Fibroblast of lung (primary cell): ENCODE results near the gene PPP1CC. TPM values are rescaled to one million over a fixed set of nuclear protein-coding genes. Genes with fewer than 3 reads are reported as not detected.
A peak's percentile ranks its signal among the peaks of the same experiment; 100 is the strongest.

ENCODE experiments used
- DNase-seq, 2 donors: peaks; one replicate each; pipeline versions ENCODE4 v3.0.0 to v3.0.0-alpha.2; 2010; ENCODE audit warnings: low read depth in 2 of 2
- H2AFZ ChIP-seq: 2 replicates; pipeline ENCODE4 v1.5.1; 2012; ENCODE audit warnings: low read length, control low read depth, inconsistent platforms
- H3K27ac ChIP-seq: 2 replicates; pipeline ENCODE4 v1.5.1; 2011; ENCODE audit warnings: low read length, control low read depth; ENCODE audit not compliant: insufficient read depth
- H3K27me3 ChIP-seq: 2 replicates; pipeline ENCODE4 v1.5.1; 2011; ENCODE audit warnings: mild to moderate bottlenecking, low read length; ENCODE audit not compliant: control insufficient read depth, insufficient read depth
- H3K36me3 ChIP-seq: 2 replicates; pipeline ENCODE4 v1.5.1; 2011; ENCODE audit warnings: low read length; ENCODE audit not compliant: control insufficient read depth, insufficient read depth
- H3K4me1 ChIP-seq: 2 replicates; pipeline ENCODE4 v1.5.1; 2011; ENCODE audit warnings: low read length; ENCODE audit not compliant: control insufficient read depth, insufficient read depth; ENCODE audit errors: extremely low read depth
- H3K4me2 ChIP-seq: 2 replicates; pipeline ENCODE4 v1.5.1; 2011; ENCODE audit warnings: low read length, control low read depth; ENCODE audit not compliant: insufficient read depth; ENCODE audit errors: extremely low read depth
- H3K4me3 ChIP-seq, 4 experiments: fragments of 200-600 bp in 1 of 4; sonication (generic) in 1 of 4; replicated peaks in 1 of 4; 2 replicates each; pipeline ENCODE4 v1.5.1; 2011 to 2016; ENCODE audit warnings: low read length in 4 of 4, low read depth in 3 of 4, mild to moderate bottlenecking in 3 of 4, control low read depth in 2 of 4, inconsistent platforms in 1 of 4, mixed read lengths in 1 of 4; ENCODE audit not compliant: insufficient read depth in 1 of 4; ENCODE audit errors: control extremely low read depth in 1 of 4
- H3K79me2 ChIP-seq: 2 replicates; pipeline ENCODE4 v1.5.1; 2012; ENCODE audit warnings: mild to moderate bottlenecking, low read length, inconsistent platforms; ENCODE audit not compliant: control insufficient read depth, insufficient read depth
- H3K9ac ChIP-seq: 2 replicates; pipeline ENCODE4 v1.5.1; 2011; ENCODE audit warnings: mild to moderate bottlenecking, low read length, control low read depth; ENCODE audit not compliant: insufficient read depth
- H3K9me3 ChIP-seq: 2 replicates; pipeline ENCODE4 v1.5.1; 2012; ENCODE audit warnings: low read depth, low read length; ENCODE audit not compliant: control insufficient read depth, insufficient read depth
- H4K20me1 ChIP-seq: 2 replicates; pipeline ENCODE4 v1.5.1; 2011; ENCODE audit warnings: low read length; ENCODE audit not compliant: control insufficient read depth, insufficient read depth; ENCODE audit errors: extremely low read depth
- EZH2 ChIP-seq: IDR thresholded peaks from 2 replicates; pipeline ENCODE4 v1.5.1; 2012; ENCODE audit warnings: low read length, control low read depth, mild to moderate bottlenecking; ENCODE audit errors: missing control alignments
- polyA plus RNA-seq, 2 donors: library from polyadenylated mRNA; depleted of rRNA in 1 of 2; stranded (reverse) in 1 of 2; unstranded in 1 of 2; fragments of >200 nt; gene quantifications; 2 replicates each; pipeline ENCODE4 v1.2.1, GENCODE V29; 2011 to 2012; ENCODE audit warnings: missing spikeins in 1 of 2
- total RNA-seq: library from RNA; depleted of rRNA; stranded (reverse); fragments of >200 nt; gene quantifications from 2 replicates; pipeline ENCODE4 v1.2.1, GENCODE V29; 2014
- TF ChIP-seq, protein P1 (sequence below), 2 donors: IDR thresholded peaks in 1 of 2; conservative IDR thresholded peaks in 1 of 2; 1 replicate in 1 of 2; 2 replicates in 1 of 2; pipeline ENCODE4 v1.5.1; 2011 to 2012; ENCODE audit warnings: low read length in 2 of 2, control low read depth in 1 of 2, inconsistent platforms in 1 of 2, low read depth in 1 of 2, mild to moderate bottlenecking in 1 of 2

Gene PPP1CC
- total and polyA plus RNA-seq, 2 donors (not counting 1 experiment from before 2014, with no cell fraction given), result 110 to 112 TPM

DNA sequence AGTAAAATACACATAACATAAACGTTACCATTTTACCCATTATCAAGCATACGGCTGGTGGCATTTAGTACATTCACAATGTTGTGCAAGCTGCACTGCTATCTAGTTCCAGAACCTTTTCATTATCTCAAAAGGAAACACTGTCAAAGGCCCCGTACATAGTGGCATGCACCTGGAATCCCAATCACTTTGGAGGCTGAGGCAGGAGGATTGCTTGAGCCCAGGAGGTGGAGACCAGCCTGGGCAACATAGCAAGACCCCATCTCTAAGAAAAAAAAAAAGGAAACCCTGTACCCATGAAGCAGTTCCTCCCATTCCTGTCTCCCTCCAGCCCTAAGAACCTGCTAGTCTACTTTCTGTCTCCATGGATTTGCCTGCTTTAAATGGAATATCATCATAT is 46.4 kb downstream of the PPP1CC start:
- no peaks in the 10 kb centered on the region for H3K9me3 ChIP-seq
- no peaks in the 10 kb centered on the region for H3K4me1 ChIP-seq
- H3K36me3 ChIP-seq, result no peaks in the 10 kb centered on the region
- H2AFZ ChIP-seq, result no peak overlapping the region
- no peak overlapping the region for H3K9ac ChIP-seq
- no peaks in the 10 kb centered on the region for H3K27me3 ChIP-seq
- H4K20me1 ChIP-seq, result no peaks in the 10 kb centered on the region
- DNase-seq, result no peak
- no peak overlapping the region for H3K27ac ChIP-seq
- TF ChIP-seq, protein P1, sequence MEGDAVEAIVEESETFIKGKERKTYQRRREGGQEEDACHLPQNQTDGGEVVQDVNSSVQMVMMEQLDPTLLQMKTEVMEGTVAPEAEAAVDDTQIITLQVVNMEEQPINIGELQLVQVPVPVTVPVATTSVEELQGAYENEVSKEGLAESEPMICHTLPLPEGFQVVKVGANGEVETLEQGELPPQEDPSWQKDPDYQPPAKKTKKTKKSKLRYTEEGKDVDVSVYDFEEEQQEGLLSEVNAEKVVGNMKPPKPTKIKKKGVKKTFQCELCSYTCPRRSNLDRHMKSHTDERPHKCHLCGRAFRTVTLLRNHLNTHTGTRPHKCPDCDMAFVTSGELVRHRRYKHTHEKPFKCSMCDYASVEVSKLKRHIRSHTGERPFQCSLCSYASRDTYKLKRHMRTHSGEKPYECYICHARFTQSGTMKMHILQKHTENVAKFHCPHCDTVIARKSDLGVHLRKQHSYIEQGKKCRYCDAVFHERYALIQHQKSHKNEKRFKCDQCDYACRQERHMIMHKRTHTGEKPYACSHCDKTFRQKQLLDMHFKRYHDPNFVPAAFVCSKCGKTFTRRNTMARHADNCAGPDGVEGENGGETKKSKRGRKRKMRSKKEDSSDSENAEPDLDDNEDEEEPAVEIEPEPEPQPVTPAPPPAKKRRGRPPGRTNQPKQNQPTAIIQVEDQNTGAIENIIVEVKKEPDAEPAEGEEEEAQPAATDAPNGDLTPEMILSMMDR (conservative IDR thresholded peaks at IDR 0.05 in 1 of 2, IDR thresholded peaks at IDR 0.05 in 1 of 2; ENCODE audit: low read depth in 1 of 2, low read length in 2 of 2), result no peak
- TF ChIP-seq EZH2, result no peak
- H3K4me3 ChIP-seq, result no peak overlapping the region
- no peaks in the 10 kb centered on the region for H3K79me2 ChIP-seq
- no peak overlapping the region for H3K4me2 ChIP-seq

DNA sequence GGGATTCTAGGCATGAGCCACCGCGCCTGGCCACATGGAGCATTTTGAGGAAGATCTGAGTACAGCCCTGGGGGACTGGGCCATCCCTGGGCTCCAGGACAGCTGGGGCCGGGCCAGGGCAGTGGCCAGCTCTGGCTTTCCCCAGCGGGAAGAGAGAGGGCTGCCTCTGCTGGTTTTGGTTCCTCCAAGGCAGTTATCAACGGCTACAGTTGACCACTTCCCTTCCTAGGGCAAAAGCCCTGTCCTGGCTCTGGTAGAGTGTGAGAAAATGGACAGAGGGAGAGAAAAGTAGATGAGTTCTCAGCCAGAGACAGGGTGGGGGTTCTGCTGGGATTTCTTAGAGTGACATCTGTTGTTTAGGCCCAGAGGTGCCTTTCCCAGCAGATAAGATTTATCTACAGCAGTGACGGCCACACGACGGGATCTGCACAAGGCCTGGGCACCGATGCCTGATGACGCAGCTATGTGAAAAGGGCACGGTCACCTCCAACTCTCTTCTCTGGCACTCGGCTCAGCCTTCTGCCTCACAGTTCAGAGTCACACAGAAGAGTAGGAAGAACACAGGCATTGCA is 48.3 kb downstream of the PPP1CC start:
- Histone ChIP-seq H3K4me2 (no peak overlapping the region), H3K27me3 (no peaks in the 10 kb centered on the region), H3K9me3 (no peaks in the 10 kb centered on the region), H3K4me3 (no peak overlapping the region), H2AFZ (no peak overlapping the region), H4K20me1 (no peaks in the 10 kb centered on the region), H3K9ac (no peak overlapping the region), H3K27ac (no peak overlapping the region), H3K36me3 (no peaks in the 10 kb centered on the region), H3K4me1 (no peaks in the 10 kb centered on the region), H3K79me2 (no peaks in the 10 kb centered on the region)
- DNase-seq, result no peak
- no peak for TF ChIP-seq EZH2
- TF ChIP-seq, protein P1 (conservative IDR thresholded peaks at IDR 0.05 in 1 of 2, IDR thresholded peaks at IDR 0.05 in 1 of 2; ENCODE audit: low read depth in 1 of 2, low read length in 2 of 2), result no peak

DNA sequence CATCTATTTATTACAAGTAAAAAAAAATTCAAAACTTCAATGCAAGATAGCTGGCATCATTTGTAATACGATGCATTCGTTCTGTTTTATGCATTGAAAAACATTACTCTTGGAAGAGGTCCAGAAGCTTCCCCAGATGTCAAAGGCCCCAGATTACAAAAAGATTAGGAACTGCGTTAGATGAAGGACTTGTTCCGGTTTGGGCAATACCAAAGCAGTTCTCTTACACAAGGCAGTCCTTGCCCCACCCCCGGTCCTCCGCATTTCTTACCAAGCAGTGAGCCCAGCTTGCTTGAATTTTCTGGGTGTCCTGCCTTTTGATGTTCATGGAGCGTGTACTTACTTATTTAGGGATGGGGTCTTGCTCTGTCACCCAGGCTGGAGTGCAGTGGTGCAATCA is 49.0 kb downstream of the PPP1CC start:
- Histone ChIP-seq H3K9ac (no peak overlapping the region), H3K79me2 (no peaks in the 10 kb centered on the region)

More for the DNA sequence above, 49.0 kb downstream of the PPP1CC start:
- Histone ChIP-seq H3K4me3 (no peak overlapping the region), H4K20me1 (no peaks in the 10 kb centered on the region), H2AFZ (no peak overlapping the region), H3K36me3 (no peaks in the 10 kb centered on the region), H3K27ac (no peak overlapping the region), H3K9me3 (no peaks in the 10 kb centered on the region), H3K27me3 (no peaks in the 10 kb centered on the region), H3K4me2 (no peak overlapping the region), H3K4me1 (no peaks in the 10 kb centered on the region)
- TF ChIP-seq, protein P1 (conservative IDR thresholded peaks at IDR 0.05 in 1 of 2, IDR thresholded peaks at IDR 0.05 in 1 of 2; ENCODE audit: low read depth in 1 of 2, low read length in 2 of 2), result no peak
- peak in 1 of 2 donors; percentile 47 for DNase-seq
